IgD-negative memory B cell (primary cell): ENCODE data around the gene MSMP. TPM values are rescaled to one million over a fixed set of nuclear protein-coding genes. Genes with fewer than 3 reads are reported as not detected.
A peak's percentile ranks its signal among the peaks of the same experiment; 100 is the strongest.

Source experiments
- H3K27ac Mint-ChIP-seq, 3 donors: one replicate each; pipeline ENCODE4 v1.8.0; 2020 to 2022; ENCODE audit warnings: mild to moderate bottlenecking in 3 of 3, mixed read lengths in 3 of 3, moderate library complexity in 1 of 3
- H3K27me3 Mint-ChIP-seq: one replicate; pipeline ENCODE4 v1.8.0; 2021; ENCODE audit warnings: mixed read lengths
- H3K36me3 Mint-ChIP-seq: one replicate; pipeline ENCODE4 v1.8.0; 2020; ENCODE audit warnings: mild to moderate bottlenecking, mixed read lengths
- H3K4me1 Mint-ChIP-seq, 3 donors: one replicate each; pipeline ENCODE4 v1.8.0; 2020 to 2022; ENCODE audit warnings: mixed read lengths in 3 of 3, mild to moderate bottlenecking in 1 of 3
- H3K4me3 Mint-ChIP-seq, 4 donors: one replicate each; pipeline ENCODE4 v1.8.0; 2020 to 2022; ENCODE audit warnings: mild to moderate bottlenecking in 4 of 4, mixed read lengths in 4 of 4, moderate library complexity in 3 of 4
- H3K9me3 Mint-ChIP-seq, 3 donors: one replicate each; pipeline ENCODE4 v1.8.0; 2020 to 2021; ENCODE audit warnings: mixed read lengths in 3 of 3, mild to moderate bottlenecking in 1 of 3
- polyA plus RNA-seq: library from polyadenylated mRNA; unstranded; fragments of 300-500 nt; fragmentation: Illumina TruSeq; gene quantifications from one replicate; pipeline ENCODE4 v1.2.3, GENCODE V29; 2021

MSMP gene
- polyA plus RNA-seq, 1 donor from 2014 or later: 3.8 TPM

DNA sequence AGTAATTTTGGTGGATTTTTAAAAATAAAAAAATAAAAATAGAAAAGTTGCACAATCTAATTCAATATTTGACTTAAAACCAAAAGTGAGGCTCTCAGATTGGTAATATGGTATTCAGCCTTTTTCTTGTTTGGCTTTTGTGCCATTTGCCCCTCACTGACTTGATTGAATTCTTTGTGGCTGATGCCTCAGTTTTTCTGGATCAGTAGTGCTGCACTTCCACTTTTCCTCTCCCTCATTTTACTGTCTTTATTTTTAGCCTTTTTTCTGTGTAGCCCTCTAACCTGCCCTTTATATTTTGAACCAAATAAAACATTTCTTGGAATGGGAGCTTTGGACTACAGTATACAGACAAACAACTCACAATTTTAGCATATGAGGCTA is 3.8 kb upstream of the MSMP start:
- H3K27me3 Mint-ChIP-seq: no peaks in the 10 kb centered on the region
- peak overlapping the region; percentile 53 to 99 (median 85) for H3K4me3 Mint-ChIP-seq
- H3K4me1 Mint-ChIP-seq: peaks cover 32 to 43% (median 34%) of the 10 kb centered on the region in 3 donors
- no peaks in the 10 kb centered on the region for H3K9me3 Mint-ChIP-seq
- no peaks in the 10 kb centered on the region for H3K36me3 Mint-ChIP-seq
- peak overlapping the region; percentile 64 to 96 (median 87) for H3K27ac Mint-ChIP-seq

DNA sequence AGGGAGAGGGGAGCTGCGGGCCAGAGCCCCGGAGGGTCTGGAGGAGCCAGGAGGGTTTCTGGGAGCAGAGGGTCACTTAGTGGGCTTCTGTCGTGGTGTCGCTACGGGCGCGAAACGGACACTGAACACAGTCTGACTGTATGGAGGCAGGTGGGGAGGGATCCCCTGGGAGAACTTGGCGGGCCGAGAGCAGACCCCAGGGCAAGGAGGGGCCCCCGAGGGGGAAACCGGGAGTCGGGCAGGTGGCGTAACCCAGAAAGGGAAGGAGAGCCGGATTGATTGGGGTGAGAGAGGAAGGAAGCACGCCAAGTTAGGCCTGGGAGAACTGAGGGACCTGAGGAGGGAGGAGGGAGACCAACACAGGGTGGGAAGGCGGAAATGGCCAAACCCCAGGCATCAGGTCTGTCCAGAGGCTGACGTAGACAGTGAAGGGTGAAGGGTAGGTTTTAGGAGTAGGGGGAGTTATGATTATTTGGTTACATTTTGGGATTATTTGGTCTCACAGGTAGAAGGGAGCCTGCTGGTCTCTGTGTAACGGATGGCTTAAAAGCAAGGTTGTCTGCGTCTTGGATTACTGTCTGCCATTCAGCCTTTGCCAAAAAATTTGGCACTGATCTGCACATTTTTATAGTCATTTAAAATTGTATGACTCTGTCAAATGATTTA is 3.3 kb upstream of the MSMP start:
- peaks cover 31 to 39% (median 35%) of the 10 kb centered on the region in 3 donors for H3K4me1 Mint-ChIP-seq
- no peaks in the 10 kb centered on the region for H3K36me3 Mint-ChIP-seq
- H3K27ac Mint-ChIP-seq: peak overlapping the region; percentile 87 to 97 (median 96)
- H3K4me3 Mint-ChIP-seq: peak overlapping the region; percentile 92 to 100 (median 97)
- H3K9me3 Mint-ChIP-seq: no peaks in the 10 kb centered on the region
- no peaks in the 10 kb centered on the region for H3K27me3 Mint-ChIP-seq

- Mint-ChIP-seq H3K36me3 (no peaks in the 10 kb centered on the region), H3K9me3 (no peaks in the 10 kb centered on the region), H3K27ac (peak overlapping the region; percentile 87 to 97 (median 96)), H3K4me1 (peaks cover 24 to 35% (median 34%) of the 10 kb centered on the region in 3 donors), H3K27me3 (no peaks in the 10 kb centered on the region), H3K4me3 (peak overlapping the region; percentile 92 to 100 (median 97))
Measured at GRCh38 chr9:35756275-35757225, 2.5 kb upstream of the MSMP start.

DNA sequence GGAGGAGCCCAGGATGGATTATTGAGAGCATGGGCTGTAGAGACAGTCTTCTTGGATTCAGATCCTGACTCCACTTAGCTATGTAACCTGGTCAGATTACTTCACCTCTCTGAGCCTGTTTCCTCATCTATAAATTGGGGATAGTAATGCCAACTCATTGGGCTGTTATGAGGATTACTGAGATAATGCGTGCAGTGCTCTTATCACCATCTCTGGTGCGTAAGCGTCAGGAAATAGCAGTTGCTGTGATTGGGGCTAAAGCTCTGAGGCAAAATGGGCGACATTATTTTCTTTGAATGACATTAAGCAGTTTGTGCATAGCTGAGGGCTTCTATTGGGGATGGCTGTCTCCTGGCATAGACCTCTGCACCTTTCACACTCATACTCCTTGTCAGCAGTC is 995 bp upstream of the MSMP start:
- H3K9me3 Mint-ChIP-seq: no peaks in the 10 kb centered on the region
- peak overlapping the region in 2 of 3 donors; percentile 75 to 87 for H3K27ac Mint-ChIP-seq
- no peaks in the 10 kb centered on the region for H3K27me3 Mint-ChIP-seq
- no peaks in the 10 kb centered on the region for H3K36me3 Mint-ChIP-seq
- H3K4me3 Mint-ChIP-seq: peak overlapping the region in 3 of 4 donors; percentile 72 to 92 (median 76)
- H3K4me1 Mint-ChIP-seq: peaks cover 27 to 34% (median 28%) of the 10 kb centered on the region in 3 donors

DNA sequence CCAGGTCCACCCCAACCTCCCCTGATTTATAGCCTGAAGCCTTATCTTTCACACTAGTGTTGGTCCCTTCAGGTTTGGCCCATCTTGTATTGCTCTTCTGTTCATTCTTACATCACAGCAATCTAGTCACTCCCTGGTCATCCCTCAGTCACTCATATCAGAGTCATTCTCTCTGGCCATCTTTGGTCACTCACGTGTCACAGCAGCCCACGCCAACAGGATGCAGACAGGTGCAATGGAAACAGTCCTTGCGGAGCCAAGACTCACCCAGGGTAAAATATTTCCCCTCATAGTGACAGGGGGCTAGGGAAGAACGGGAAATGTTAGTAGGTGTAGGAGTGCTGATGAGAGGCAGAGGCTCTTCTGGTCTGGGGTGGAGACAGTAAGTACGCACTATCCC is 610 bp downstream of the MSMP start:
- no peaks in the 10 kb centered on the region for H3K36me3 Mint-ChIP-seq
- no peak overlapping the region for H3K27ac Mint-ChIP-seq
- no peaks in the 10 kb centered on the region for H3K27me3 Mint-ChIP-seq
- peak overlapping the region in 1 of 4 donors; percentile 22 for H3K4me3 Mint-ChIP-seq
- no peaks in the 10 kb centered on the region for H3K9me3 Mint-ChIP-seq
- H3K4me1 Mint-ChIP-seq: peaks cover 23 to 32% (median 28%) of the 10 kb centered on the region in 3 donors

GRCh38 chr9:35750256-35750531 is 3.9 kb downstream of the MSMP start:
- H3K27me3 Mint-ChIP-seq: no peaks in the 10 kb centered on the region
- no peaks in the 10 kb centered on the region for H3K36me3 Mint-ChIP-seq
- peaks cover 37 to 41% (median 38%) of the 10 kb centered on the region in 3 donors for H3K4me1 Mint-ChIP-seq
- no peaks in the 10 kb centered on the region for H3K9me3 Mint-ChIP-seq
- peak overlapping the region; percentile 55 to 99 (median 94) for H3K4me3 Mint-ChIP-seq
- H3K27ac Mint-ChIP-seq: peak overlapping the region; percentile 82 to 98 (median 93)

GRCh38 chr9:35749515-35750255 is 4.4 kb downstream of the MSMP start:
- no peaks in the 10 kb centered on the region for H3K27me3 Mint-ChIP-seq
- H3K4me3 Mint-ChIP-seq: peak overlapping the region; percentile 92 to 99 (median 94)
- no peaks in the 10 kb centered on the region for H3K9me3 Mint-ChIP-seq
- H3K4me1 Mint-ChIP-seq: peaks cover 37 to 40% (median 38%) of the 10 kb centered on the region in 3 donors
- H3K36me3 Mint-ChIP-seq: no peaks in the 10 kb centered on the region
- H3K27ac Mint-ChIP-seq: peak overlapping the region; percentile 82 to 98 (median 93)

DNA sequence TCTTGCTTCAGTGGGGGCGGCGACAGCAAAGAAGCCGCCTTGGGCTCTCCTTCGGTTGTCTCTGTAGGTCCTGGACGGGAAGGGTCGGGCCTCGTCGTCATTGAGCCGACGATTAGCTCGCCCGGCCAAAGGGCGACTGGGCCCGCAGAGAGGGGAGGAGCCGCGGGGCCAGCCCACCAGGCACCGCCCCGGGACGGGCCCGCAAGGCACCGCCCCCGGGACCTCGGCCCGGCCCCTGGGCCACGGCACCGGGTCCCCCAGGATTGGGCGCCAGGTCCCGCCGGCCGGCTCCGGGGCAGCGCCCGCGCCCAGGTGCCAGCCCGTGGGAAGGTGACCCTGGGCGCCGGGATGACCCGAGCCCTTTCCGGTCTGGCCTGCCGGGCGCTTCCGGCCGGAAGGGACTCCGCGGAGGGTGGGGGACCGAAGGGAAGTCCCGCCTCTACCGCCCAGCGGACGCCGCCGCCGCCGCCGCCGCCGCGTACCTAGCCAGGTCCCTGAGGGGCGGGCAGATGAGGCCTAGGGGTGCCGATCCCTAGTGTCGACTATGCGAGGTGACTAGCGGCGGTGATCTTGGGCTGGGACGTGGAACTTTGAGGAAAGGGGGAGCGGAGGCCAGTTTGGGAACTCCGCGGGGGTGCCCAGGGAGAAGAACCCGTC is 5.1 kb downstream of the MSMP start, which contains the start of the genes GBA2 and RGP1:
Gene GBA2 (minus strand): TSS at position 371 of the 657 bp plus-strand sequence. CDS start 524 bp downstream, outside the sequence.
Gene RGP1 (plus strand): TSS at position 430 of the 657 bp plus-strand sequence. CDS start 469 bp downstream, outside the sequence.
- no peaks in the 10 kb centered on the region for H3K36me3 Mint-ChIP-seq
- peak within 1 kb of the TSS; percentile 82 to 98 (median 93) for H3K27ac Mint-ChIP-seq
- H3K4me1 Mint-ChIP-seq: peaks cover 37 to 41% (median 38%) of the 10 kb centered on the region in 3 donors
- H3K27me3 Mint-ChIP-seq: no peaks in the 10 kb centered on the region
- H3K9me3 Mint-ChIP-seq: no peaks in the 10 kb centered on the region
- H3K4me3 Mint-ChIP-seq: peak within 1 kb of the TSS; percentile 92 to 99 (median 94)

- H3K27ac Mint-ChIP-seq: peak overlapping the region; percentile 76 to 98 (median 82)
- H3K27me3 Mint-ChIP-seq: no peaks in the 10 kb centered on the region
- H3K36me3 Mint-ChIP-seq: peaks cover 3% of the 10 kb centered on the region
- H3K4me3 Mint-ChIP-seq: peak overlapping the region; percentile 90 to 97 (median 94)
- no peaks in the 10 kb centered on the region for H3K9me3 Mint-ChIP-seq
- H3K4me1 Mint-ChIP-seq: peaks cover 40 to 47% (median 43%) of the 10 kb centered on the region in 3 donors
Measured at GRCh38 chr9:35748242-35748857, 5.7 kb downstream of the MSMP start.

DNA sequence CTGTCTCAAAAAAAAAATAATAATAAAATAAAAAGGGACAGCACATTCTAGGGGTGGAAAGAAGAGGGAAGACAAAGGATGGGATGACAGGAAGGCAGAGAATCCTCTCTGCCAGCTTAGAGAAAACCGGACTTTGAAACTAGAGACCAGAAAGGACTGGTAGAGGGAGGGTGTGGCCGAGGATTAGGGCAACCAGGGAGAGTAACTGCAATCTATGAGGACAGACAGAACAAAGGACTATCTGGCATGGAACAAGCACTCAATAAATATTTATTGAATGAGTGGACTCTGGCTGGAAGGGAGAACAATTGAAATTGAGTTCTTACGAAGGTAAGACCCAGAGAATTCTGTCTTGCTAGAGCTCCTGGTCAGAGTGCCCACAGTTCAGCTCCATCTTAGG is 7.5 kb downstream of the MSMP start:
- Mint-ChIP-seq H3K27me3 (no peaks in the 10 kb centered on the region), H3K9me3 (no peaks in the 10 kb centered on the region), H3K4me1 (peaks cover 41 to 47% (median 44%) of the 10 kb centered on the region in 3 donors), H3K36me3 (peaks cover 3% of the 10 kb centered on the region), H3K4me3 (peak overlapping the region; percentile 90 to 97 (median 94)), H3K27ac (no peak overlapping the region)

- Mint-ChIP-seq H3K4me1 (peaks cover 42 to 46% (median 44%) of the 10 kb centered on the region in 3 donors), H3K36me3 (peaks cover 3% of the 10 kb centered on the region), H3K9me3 (no peaks in the 10 kb centered on the region), H3K4me3 (peak overlapping the region in 3 of 4 donors; percentile 47 to 92 (median 72)), H3K27ac (no peak overlapping the region), H3K27me3 (no peaks in the 10 kb centered on the region)
Measured at GRCh38 chr9:35745569-35745968, 8.5 kb downstream of the MSMP start.

- peaks cover 6% of the 10 kb centered on the region for H3K36me3 Mint-ChIP-seq
- peak overlapping the region in 1 of 4 donors; percentile 37 for H3K4me3 Mint-ChIP-seq
- peaks cover 33 to 40% (median 39%) of the 10 kb centered on the region in 3 donors for H3K4me1 Mint-ChIP-seq
- H3K27ac Mint-ChIP-seq: no peak overlapping the region
- no peaks in the 10 kb centered on the region for H3K27me3 Mint-ChIP-seq
- H3K9me3 Mint-ChIP-seq: no peaks in the 10 kb centered on the region
Measured at GRCh38 chr9:35743880-35744518, 10.1 kb downstream of the MSMP start.

DNA sequence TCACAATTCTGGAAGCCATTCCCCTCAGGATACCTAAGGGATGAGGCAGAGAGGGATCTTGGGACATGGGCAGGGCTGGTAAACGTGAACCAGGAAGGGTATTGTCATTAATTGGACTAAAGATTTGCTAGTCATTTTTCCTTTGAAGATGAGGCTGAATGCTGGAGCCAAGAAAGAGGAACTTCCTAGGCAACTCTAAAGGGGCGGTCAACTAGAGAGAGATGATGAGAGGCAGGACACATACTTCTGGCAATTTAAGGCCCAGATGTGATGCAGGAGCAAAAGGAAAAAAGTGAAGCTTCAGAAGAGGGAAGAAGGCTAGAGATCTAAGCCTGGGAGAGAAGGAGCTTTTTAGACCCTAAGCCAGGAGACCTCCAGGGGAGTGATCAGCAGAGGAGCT is 10.6 kb downstream of the MSMP start:
- H3K4me3 Mint-ChIP-seq: peak overlapping the region in 1 of 4 donors; percentile 37
- peaks cover 33 to 40% (median 36%) of the 10 kb centered on the region in 3 donors for H3K4me1 Mint-ChIP-seq
- peaks cover 6% of the 10 kb centered on the region for H3K36me3 Mint-ChIP-seq
- H3K9me3 Mint-ChIP-seq: no peaks in the 10 kb centered on the region
- no peak overlapping the region for H3K27ac Mint-ChIP-seq
- no peaks in the 10 kb centered on the region for H3K27me3 Mint-ChIP-seq
